DOHH2 (cell line): Measurements from ENCODE around the gene RNASEH2C.

Experiments
- CTCF ChIP-seq: fragments of 200-600 bp; sonication (generic); IDR thresholded peaks from one replicate; pipeline ENCODE4 v1.5.1; 2014; ENCODE audit warnings: antibody characterized with exemption, mild to moderate bottlenecking, low read depth, low read length; ENCODE audit not compliant: poor library complexity, severe bottlenecking
- EZH2phosphoT487 ChIP-seq: fragments of 200-600 bp; sonication (generic); IDR thresholded peaks from 2 replicates; pipeline ENCODE4 v1.6.1; 2017; ENCODE audit warnings: borderline replicate concordance, mild to moderate bottlenecking, antibody characterized with exemption, low read length, moderate library complexity, mixed read lengths

GRCh38 chr11:65730461-65730860 lies 9.9 kb upstream of the RNASEH2C start:
- TF ChIP-seq CTCF (no peak), EZH2phosphoT487 (no peak)
